Measurements from ENCODE around the gene TCERG1L. TPM values are rescaled to one million over a fixed set of nuclear protein-coding genes. Genes with fewer than 3 reads are reported as not detected.

TCERG1L gene
- total RNA-seq, 1 donor from 2014 or later, result not detected

DNA sequence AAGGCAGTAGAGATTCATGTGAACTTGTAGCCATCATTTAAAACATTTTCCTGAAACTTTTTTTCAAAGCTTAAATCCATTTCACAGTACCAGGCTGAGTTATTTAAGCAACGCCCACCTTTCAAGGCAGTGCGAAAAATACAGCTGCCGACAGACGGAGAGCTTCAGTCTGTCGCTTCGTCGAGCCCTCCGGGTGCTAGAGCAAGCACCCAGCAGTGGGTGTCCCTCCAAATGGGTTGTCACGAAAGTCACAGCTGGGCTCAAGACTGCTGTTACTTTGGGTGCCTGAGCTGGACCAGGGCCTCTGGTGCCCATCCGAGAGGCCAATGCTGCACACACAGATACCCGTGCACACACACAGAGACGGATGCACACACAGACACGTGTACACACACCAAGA lies 135.6 kb downstream of the TCERG1L start:
- H3K4me3 Mint-ChIP-seq, result no peak overlapping the region
- no peaks in the 10 kb centered on the region for H3K4me1 Mint-ChIP-seq
- DNase-seq, result no peak
- H3K36me3 Mint-ChIP-seq (ENCODE audit: low read depth), result no peaks in the 10 kb centered on the region
- no peak overlapping the region for H3K27ac Mint-ChIP-seq
- intact Hi-C loops (cut with micrococcal nuclease), result no loop called here
- H3K9me3 Mint-ChIP-seq, result peaks cover 6% of the 10 kb centered on the region
- no peaks in the 10 kb centered on the region for H3K27me3 Mint-ChIP-seq

DNA sequence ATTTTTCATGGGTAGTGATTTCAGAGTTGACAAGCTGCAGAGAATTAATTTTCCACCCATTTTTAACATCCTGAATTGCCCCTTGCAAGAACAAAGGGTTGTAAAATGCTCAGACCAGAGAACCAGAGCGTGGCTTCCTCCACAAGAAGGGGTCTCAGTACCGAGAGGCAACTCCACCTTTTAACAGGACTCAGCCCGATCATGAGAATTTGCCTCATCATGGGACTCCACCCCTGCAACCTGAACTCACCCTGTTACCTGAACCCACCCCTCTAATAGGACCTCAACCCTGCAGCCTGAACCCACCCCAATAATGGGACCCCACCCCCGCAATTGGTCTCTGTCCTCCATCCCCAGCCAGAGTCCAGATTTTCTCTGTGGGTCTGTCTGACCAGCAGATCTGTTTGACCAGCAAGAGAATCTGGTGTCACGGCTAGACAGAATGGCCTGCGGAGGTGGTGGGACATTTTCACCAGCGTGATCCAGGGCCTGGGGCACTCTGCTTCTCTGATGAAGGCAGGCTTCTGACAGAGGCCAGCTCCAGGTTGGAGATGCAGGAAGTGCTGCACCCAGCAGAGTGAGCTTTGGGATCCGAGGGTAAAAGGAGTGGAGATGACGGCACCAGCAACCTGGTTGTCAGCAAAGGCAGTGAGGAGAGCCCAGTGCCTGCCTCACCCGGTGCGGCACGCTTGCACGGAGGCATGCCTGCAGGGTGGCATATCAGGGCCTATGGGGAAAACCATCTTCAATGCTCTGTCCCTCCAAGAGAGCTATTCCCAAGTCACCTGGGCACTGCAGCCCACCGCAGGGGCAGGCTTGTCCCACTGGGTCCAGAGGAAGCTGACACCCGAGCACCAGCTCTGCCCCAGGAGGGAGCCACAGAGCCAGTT lies 136.6 kb downstream of the TCERG1L start:
- Mint-ChIP-seq H3K27ac (no peak overlapping the region), H3K4me1 (no peaks in the 10 kb centered on the region), H3K4me3 (no peak overlapping the region), H3K36me3 (ENCODE audit: low read depth) (no peaks in the 10 kb centered on the region), H3K27me3 (no peaks in the 10 kb centered on the region), H3K9me3 (peaks cover 6% of the 10 kb centered on the region)
- intact Hi-C loops (cut with micrococcal nuclease), result no loop called here
- no peak for DNase-seq

DNA sequence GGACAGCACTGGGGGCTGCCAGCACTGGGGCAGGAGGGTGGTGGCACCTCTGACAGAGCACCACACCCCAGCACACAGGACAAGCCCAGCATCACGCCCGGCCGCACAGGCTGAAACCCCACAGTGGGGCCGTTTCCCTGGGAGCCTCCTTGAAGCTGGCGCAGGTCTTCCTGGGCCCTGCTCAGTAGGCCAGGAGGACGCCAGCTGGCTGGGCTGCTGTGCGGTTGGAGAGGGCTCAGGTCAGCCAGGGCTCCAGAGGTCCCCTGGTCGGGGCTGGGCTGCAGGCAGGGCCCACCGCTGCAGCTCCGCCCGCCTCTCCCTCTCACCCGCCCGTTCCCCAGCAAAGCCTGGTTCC lies 137.3 kb downstream of the TCERG1L start:
- intact Hi-C loops (cut with micrococcal nuclease), result no loop called here
- no peak overlapping the region for H3K4me3 Mint-ChIP-seq
- no peak for DNase-seq
- H3K27me3 Mint-ChIP-seq, result no peaks in the 10 kb centered on the region
- no peaks in the 10 kb centered on the region for H3K4me1 Mint-ChIP-seq
- H3K27ac Mint-ChIP-seq, result no peak overlapping the region
- peaks cover 6% of the 10 kb centered on the region for H3K9me3 Mint-ChIP-seq
- H3K36me3 Mint-ChIP-seq (ENCODE audit: low read depth), result no peaks in the 10 kb centered on the region

DNA sequence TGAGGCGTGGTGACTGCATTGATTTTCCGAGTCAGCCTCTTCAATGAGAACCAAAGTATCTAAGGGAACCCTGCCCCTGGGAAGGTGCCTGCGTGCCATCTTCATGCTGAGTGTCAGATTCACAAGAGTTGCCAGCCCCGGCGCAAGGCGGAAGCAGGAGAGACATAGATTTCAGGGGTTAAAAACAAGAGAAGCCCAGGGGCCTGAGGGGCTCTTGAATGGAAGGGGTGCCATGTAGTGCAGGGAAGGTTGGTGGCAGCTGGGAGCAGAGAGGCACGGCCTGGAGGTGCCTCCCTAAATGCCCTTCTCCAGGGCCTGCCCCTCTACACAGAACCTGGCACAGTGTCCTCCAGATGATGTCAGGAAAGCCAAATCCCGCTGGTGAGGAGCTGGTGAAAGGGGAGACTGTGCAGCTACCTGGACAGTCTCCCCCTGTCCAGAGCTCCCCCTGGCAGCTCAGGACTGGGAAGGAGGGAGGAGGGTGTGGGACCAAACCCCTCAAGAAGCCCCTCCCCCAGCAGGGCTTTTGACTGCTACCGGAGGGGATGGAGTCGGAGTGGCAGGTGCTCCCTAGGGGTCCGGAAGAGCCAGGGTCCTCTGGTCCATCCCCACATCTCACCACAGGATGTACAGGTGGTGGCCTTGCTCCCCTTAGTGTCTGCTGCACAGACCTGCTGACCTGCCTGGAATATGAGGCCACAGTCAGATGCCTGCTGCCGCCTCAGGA lies 137.9 kb downstream of the TCERG1L start:
- H3K27ac Mint-ChIP-seq, result no peak overlapping the region
- H3K36me3 Mint-ChIP-seq (ENCODE audit: low read depth), result no peaks in the 10 kb centered on the region
- no peaks in the 10 kb centered on the region for H3K4me1 Mint-ChIP-seq
- no peaks in the 10 kb centered on the region for H3K27me3 Mint-ChIP-seq
- DNase-seq, result no peak
- intact Hi-C loops (cut with micrococcal nuclease), result no loop called here
- peaks cover 6% of the 10 kb centered on the region for H3K9me3 Mint-ChIP-seq
- H3K4me3 Mint-ChIP-seq, result no peak overlapping the region

DNA sequence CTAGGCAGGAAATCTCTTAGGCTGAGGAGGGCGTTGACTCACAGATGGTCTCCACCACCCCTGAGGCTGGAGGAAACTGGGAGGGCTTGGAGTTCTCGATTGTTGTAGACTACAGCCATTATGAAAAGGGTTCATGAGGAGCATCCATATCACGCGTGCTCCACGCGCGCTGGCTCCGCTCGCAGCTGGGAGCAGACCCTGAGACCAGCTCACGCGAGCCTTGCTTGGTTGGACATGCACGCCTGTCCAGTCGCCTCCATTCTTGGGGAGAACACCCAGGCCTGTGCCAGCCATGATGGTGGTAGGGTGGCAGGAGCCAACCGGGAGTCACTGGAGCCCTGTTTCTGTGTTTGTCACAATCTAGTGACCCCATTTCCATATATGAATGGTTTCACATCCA lies 139.1 kb downstream of the TCERG1L start:
- no peaks in the 10 kb centered on the region for H3K36me3 Mint-ChIP-seq (ENCODE audit: low read depth)
- DNase-seq, result no peak
- intact Hi-C loops (cut with micrococcal nuclease), result no loop called here
- H3K27ac Mint-ChIP-seq, result no peak overlapping the region
- H3K4me3 Mint-ChIP-seq, result no peak overlapping the region
- no peaks in the 10 kb centered on the region for H3K27me3 Mint-ChIP-seq
- H3K9me3 Mint-ChIP-seq, result peaks cover 6% of the 10 kb centered on the region
- no peaks in the 10 kb centered on the region for H3K4me1 Mint-ChIP-seq

GRCh38 chr10:131169146-131169545 lies 142.4 kb downstream of the TCERG1L start:
- Mint-ChIP-seq H3K4me3 (no peak overlapping the region), H3K36me3 (ENCODE audit: low read depth) (no peaks in the 10 kb centered on the region), H3K27me3 (no peaks in the 10 kb centered on the region), H3K27ac (no peak overlapping the region), H3K9me3 (no peaks in the 10 kb centered on the region), H3K4me1 (no peaks in the 10 kb centered on the region)
- intact Hi-C loops (cut with micrococcal nuclease), result no loop called here
- no peak for DNase-seq

DNA sequence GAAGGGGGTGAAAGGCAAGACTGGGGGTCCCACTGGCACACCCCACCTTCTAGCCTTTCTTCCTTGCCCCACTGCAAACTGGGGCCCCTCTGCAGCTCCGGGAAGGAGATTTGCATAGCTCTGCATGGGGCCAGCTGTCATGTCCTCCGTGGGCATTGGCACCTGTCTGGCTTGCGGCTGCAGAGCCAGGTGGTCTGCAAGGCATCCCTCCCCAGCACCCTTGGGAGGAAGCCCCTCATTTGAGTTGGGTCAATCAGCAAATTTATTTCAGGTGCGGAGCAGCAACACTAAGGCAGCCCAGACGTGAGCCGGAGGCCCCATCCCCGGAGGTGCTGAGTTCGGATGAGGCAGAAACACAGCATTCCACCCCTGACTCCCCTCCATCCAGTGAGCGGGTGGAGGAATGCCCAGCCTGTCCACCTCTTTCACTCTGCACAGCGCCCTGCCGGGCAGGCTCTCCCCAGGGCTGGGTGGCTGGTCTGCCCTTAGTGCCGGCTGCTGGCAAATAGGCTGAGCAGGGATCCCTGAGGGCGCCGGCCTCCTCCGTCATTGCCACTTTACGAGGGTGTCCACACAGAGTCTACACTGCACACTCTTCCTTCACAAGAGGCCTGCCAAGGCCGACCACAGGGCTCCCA lies 143.2 kb downstream of the TCERG1L start:
- no peak overlapping the region for H3K4me3 Mint-ChIP-seq
- no peaks in the 10 kb centered on the region for H3K36me3 Mint-ChIP-seq (ENCODE audit: low read depth)
- no peak overlapping the region for H3K27ac Mint-ChIP-seq
- H3K27me3 Mint-ChIP-seq, result no peaks in the 10 kb centered on the region
- intact Hi-C loops (cut with micrococcal nuclease), result no loop called here
- no peaks in the 10 kb centered on the region for H3K4me1 Mint-ChIP-seq
- DNase-seq, result no peak
- no peaks in the 10 kb centered on the region for H3K9me3 Mint-ChIP-seq

GRCh38 chr10:131167036-131167860 lies 144.3 kb downstream of the TCERG1L start:
- H3K27me3 Mint-ChIP-seq, result no peaks in the 10 kb centered on the region
- H3K4me3 Mint-ChIP-seq, result no peak overlapping the region
- intact Hi-C loops (cut with micrococcal nuclease), result no loop called here
- no peaks in the 10 kb centered on the region for H3K9me3 Mint-ChIP-seq
- no peak overlapping the region for H3K27ac Mint-ChIP-seq
- DNase-seq, result no peak
- H3K36me3 Mint-ChIP-seq (ENCODE audit: low read depth), result no peaks in the 10 kb centered on the region
- no peaks in the 10 kb centered on the region for H3K4me1 Mint-ChIP-seq

- H3K27ac Mint-ChIP-seq, result no peak overlapping the region
- no peak overlapping the region for H3K4me3 Mint-ChIP-seq
- H3K27me3 Mint-ChIP-seq, result no peaks in the 10 kb centered on the region
- no peaks in the 10 kb centered on the region for H3K4me1 Mint-ChIP-seq
- H3K36me3 Mint-ChIP-seq (ENCODE audit: low read depth), result no peaks in the 10 kb centered on the region
- intact Hi-C loops (cut with micrococcal nuclease), result no loop called here
- no peaks in the 10 kb centered on the region for H3K9me3 Mint-ChIP-seq
- DNase-seq, result no peak
Observed at GRCh38 chr10:131166486-131166885, 145.0 kb downstream of the TCERG1L start.

GRCh38 chr10:131165092-131165491 lies 146.4 kb downstream of the TCERG1L start:
- Mint-ChIP-seq H3K9me3 (no peaks in the 10 kb centered on the region), H3K36me3 (ENCODE audit: low read depth) (no peaks in the 10 kb centered on the region), H3K27ac (no peak overlapping the region), H3K4me3 (no peak overlapping the region), H3K27me3 (no peaks in the 10 kb centered on the region), H3K4me1 (no peaks in the 10 kb centered on the region)
- intact Hi-C loops (cut with micrococcal nuclease), result no loop called here
- no peak for DNase-seq

DNA sequence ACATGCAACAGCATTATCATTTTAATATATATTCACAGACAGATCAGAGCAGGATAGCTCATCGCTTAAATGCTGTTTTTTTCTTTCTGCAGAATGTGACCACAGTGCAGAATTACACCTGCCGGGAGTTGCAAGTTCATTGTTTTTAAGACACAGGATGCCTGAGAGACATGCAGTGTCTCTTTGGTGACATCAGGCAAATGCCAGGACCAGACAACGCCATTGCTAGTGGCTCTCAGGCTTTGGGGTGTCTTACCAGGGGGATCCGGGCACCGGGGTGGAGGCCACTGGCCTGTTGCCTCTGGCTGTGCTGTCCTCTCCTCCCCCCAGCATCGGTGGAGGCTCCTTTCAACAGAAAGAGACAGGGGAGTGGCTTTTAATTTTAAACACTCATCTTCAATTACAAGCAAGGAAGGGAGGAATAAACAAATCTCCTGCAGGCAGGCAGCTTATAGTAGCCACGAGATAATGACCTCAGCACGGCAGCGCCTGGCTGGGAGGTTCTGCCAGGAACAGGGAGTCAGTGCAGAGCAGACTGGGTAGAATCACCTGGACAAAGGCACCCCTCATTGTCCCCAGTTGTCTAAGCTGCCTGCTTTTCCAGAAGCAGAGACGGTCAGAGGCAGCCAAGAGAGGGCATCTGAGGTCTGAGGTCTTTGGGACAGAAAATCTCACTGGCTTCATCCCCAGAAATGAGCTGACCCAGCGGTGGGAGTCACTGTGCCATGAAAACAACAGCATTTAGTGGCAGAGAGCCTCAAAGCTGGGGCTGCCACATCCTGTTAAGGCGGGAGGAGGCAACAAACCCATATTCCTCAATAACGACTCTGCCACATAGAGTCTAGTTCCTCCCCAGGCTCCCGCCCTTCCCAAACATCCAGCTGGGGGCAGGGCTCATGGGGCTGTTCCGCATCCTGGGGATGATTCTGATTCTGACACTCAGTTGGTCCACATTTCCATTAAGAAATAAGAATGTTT lies 148.4 kb downstream of the TCERG1L start:
- no peaks in the 10 kb centered on the region for H3K27me3 Mint-ChIP-seq
- H3K9me3 Mint-ChIP-seq, result no peaks in the 10 kb centered on the region
- intact Hi-C loops (cut with micrococcal nuclease), result no loop called here
- H3K4me3 Mint-ChIP-seq, result no peak overlapping the region
- DNase-seq, result no peak
- no peaks in the 10 kb centered on the region for H3K36me3 Mint-ChIP-seq (ENCODE audit: low read depth)
- H3K4me1 Mint-ChIP-seq, result no peaks in the 10 kb centered on the region
- no peak overlapping the region for H3K27ac Mint-ChIP-seq

- Mint-ChIP-seq H3K27me3 (no peaks in the 10 kb centered on the region), H3K36me3 (ENCODE audit: low read depth) (no peaks in the 10 kb centered on the region), H3K9me3 (no peaks in the 10 kb centered on the region), H3K27ac (no peak overlapping the region), H3K4me3 (no peak overlapping the region), H3K4me1 (no peaks in the 10 kb centered on the region)
- intact Hi-C loops (cut with micrococcal nuclease), result no loop called here
- DNase-seq, result no peak
Observed at GRCh38 chr10:131162211-131162610, 149.3 kb downstream of the TCERG1L start.

DNA sequence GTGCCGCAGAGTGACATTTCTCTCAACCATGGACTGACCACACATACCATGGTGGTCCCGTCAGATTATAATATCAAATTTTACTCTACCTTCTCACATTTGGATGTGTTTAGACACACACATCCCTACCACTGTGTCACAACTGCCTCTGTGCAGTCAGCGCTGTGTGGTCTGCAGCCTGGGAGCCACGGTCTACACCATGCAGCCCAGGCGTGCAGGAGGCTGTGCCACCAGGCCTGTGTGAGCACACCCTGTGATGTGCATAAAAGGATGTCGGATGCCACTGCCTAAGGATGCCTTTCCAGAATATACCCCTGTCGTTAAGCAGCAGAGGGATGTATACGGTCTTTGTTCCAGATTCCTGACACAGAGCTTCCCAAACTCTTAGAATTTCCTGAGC lies 150.4 kb downstream of the TCERG1L start:
- H3K4me1 Mint-ChIP-seq, result no peaks in the 10 kb centered on the region
- H3K36me3 Mint-ChIP-seq (ENCODE audit: low read depth), result no peaks in the 10 kb centered on the region
- H3K27ac Mint-ChIP-seq, result no peak overlapping the region
- intact Hi-C loops (cut with micrococcal nuclease), result no loop called here
- peaks cover 7% of the 10 kb centered on the region for H3K27me3 Mint-ChIP-seq
- no peak overlapping the region for H3K4me3 Mint-ChIP-seq
- no peak for DNase-seq
- H3K9me3 Mint-ChIP-seq, result no peaks in the 10 kb centered on the region

All from activated CD4-positive, alpha-beta T cell treated with anti-CD3 and anti-CD28 coated beads, Interleukin-2, amount 10 ng/mL, durations not matched to agents 24 days and 14 days (primary cell).